Coronary artery (tissue), 2 donors: ENCODE measurements around the gene USP20.
"Not testable (repeated sequence)": the region's sequence is repeated elsewhere in the genome, so short reads cannot be mapped to it uniquely, and the experiment has no call there.

Experiments used
- DNase-seq: peaks from one replicate; pipeline ENCODE4 v3.0.0-alpha.2; 2017; ENCODE audit warnings: low spot score
- H3K27ac ChIP-seq, 2 donors: fragments of 200-600 bp; sonication (generic); one replicate each; pipeline ENCODE4 v1.5.1; 2016 to 2019
- H3K4me3 ChIP-seq: fragments of 200-600 bp; sonication (generic); 2 replicates; pipeline ENCODE4 v1.5.1; 2016; ENCODE audit warnings: mild to moderate bottlenecking, moderate library complexity
- TF ChIP-seq, protein P1 (sequence below): fragments of 200-600 bp; sonication (generic); IDR thresholded peaks from one replicate; pipeline ENCODE4 v1.5.1; 2019; ENCODE audit warnings: antibody characterized with exemption

The USP20 gene

DNA sequence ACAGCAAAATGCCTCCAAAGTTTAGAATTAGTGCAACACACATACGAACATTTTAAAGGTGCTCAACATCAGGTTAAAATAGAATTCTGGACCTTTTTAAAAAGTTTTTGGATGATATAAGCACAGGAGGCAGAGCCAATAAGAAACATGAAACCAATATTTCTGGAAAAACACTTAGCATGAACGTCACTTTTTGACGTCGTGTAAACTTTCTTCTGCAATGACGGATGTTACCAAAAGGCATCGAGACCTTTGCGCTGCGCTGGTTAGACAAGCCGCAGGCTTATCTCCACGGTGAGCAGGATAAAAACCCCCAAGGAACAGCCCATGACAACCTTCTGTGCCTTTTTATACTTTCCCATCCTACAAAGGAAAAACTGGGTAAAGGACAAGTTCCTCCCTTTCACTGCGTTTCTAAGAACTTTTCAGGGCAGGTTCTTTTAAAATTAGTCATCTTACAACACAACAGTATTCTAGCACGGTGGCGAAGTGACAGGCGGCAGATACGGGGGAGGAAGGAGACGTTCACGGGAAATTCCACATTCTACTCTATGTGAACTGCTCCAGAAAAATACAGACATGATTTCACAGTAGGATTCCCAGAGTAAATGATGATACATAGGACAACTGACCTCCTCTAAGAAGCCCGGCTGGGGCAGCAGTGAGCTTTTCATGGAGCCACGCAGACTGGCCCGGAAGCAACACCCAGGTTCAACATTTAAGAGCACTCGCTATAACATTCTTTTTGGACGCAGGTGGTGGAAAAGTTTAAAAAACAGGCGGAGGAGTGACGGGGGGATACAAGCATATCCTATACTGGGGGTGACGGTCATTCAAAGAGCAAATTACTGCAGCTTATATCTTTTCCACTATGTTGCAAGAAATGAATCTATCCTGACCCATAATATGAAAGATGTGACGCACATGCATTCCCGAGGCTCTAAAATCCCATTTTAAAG is 52.4 kb downstream of the USP20 start:
- no peak for DNase-seq
- Histone ChIP-seq H3K4me3 (peak overlapping the region; percentile 35), H3K27ac (peak overlapping the region in 1 of 2 donors; percentile 69)
- TF ChIP-seq, protein P1, sequence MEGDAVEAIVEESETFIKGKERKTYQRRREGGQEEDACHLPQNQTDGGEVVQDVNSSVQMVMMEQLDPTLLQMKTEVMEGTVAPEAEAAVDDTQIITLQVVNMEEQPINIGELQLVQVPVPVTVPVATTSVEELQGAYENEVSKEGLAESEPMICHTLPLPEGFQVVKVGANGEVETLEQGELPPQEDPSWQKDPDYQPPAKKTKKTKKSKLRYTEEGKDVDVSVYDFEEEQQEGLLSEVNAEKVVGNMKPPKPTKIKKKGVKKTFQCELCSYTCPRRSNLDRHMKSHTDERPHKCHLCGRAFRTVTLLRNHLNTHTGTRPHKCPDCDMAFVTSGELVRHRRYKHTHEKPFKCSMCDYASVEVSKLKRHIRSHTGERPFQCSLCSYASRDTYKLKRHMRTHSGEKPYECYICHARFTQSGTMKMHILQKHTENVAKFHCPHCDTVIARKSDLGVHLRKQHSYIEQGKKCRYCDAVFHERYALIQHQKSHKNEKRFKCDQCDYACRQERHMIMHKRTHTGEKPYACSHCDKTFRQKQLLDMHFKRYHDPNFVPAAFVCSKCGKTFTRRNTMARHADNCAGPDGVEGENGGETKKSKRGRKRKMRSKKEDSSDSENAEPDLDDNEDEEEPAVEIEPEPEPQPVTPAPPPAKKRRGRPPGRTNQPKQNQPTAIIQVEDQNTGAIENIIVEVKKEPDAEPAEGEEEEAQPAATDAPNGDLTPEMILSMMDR, result no peak

DNA sequence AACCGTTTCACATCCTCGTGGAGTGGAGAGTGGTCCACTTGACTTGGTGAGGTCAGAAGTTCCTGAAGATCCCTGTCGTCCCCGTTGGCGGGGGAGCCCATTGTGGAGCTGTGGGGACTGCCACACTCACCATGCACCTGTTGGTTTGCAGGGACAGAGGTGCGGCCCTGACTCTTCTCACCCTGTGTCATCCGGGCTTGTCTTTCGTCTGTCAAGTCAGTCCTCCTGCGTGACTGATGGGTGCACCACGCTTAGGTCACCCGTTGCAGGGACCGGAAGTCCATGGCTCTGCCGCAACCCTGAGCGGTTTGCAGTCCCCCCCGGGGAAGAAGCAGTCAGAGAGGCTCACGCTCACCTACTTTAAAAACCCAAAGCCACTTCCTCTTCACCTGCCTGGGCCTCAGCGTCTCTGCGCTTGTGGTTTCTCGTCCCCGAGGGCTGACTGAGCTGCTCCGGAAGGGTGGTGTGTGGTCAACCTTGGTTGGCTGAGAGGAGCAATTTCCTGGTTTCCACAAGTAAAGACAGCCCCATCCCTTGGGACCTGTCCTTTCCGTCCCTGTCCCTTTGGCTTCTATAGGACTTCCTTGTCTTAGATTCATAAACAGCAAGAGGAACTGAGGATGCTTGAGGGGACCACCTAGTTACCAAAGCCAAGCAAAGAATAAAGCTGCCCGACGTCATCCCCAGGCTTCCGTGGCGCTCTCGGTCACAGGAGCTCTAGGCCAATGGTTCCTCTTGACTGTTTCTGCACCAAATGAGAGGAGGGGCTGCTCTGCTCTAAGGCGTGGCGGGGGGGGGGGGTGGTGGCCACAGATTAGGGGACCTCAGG is 53.2 kb downstream of the USP20 start:
- TF ChIP-seq, protein P1, result no peak
- Histone ChIP-seq H3K4me3 (peak overlapping the region; percentile 35), H3K27ac (peak overlapping the region in 1 of 2 donors; percentile 69)
- no peak for DNase-seq

DNA sequence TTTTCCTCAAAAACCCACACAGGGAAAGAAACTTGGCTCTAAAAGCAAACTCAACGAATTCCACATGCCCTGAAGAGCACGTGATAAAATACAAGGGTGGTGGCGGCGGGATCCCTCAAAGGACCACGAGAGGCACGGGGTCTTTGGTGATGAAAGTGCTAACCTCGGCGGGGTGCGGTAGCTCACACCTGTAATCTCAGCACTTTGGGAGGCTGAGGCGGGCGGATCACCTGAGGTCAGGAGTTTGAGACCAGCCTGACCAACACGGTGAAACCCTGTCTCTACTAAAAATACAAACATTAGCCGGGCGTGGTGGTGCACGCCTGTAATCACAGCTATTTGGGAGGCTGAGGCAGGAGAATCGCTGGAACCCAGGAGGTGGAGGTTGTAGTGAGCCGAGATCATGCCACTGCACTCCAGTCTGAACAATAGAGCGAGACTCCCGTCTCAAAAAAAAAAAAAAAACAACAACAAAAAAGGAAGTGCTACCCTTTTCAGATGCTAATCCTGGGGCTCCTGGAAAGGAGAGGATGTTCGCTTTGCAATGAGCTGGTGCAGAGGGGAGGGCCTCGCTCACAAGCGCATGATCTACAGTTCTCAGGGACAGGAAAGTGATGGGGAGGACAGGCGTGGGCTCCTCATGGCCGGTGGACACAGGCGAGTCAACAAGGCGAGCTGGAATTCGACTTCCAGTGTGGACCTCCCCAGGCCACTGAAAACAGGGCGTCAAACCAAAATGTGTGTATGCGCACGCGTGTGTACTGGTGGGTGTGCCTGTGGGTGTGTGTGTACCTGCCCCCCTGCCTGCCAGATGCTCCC is 54.1 kb downstream of the USP20 start:
- H3K27ac ChIP-seq, result peak overlapping the region in 1 of 2 donors; percentile 66
- TF ChIP-seq, protein P1, result no peak
- no peak for DNase-seq
- no peak overlapping the region for H3K4me3 ChIP-seq

DNA sequence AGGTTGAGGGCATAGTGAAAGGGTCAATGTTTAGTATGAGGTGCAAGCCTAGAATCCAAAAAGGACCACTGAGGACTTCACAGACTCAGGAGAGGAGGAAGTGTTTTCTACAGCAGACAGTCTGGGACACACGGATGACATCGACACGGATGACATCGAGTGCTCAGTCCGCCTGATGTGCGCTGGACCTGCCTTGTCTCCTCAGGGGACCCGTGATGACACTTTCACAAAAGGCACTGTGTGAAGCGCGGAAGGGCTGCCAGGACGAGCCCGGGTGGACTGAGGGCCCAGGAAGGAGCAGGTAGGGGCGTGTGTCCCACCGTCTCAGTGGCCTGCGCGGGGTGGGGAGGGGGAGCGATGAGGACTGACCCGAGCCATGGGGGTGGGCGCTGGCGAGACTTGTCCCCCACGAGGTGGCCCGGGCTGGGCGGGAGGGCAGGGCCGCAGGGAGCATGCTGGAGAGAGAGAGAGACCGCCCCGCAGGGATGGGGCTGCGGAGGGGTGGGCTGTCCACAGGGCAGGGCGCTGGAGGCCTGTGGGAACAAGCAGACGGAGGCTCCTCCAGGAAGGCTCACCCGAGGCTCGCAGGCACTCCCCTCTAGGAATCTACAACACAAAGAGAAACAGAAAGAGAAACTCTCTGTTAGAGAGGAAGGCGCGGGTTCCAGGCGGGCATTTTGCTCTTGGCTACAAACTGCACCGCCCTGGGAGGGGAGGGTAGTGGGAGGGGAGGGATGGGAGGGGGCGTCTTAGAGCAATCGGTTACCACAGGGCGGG is 54.9 kb downstream of the USP20 start:
- DNase-seq, result no peak
- TF ChIP-seq, protein P1, result no peak

DNA sequence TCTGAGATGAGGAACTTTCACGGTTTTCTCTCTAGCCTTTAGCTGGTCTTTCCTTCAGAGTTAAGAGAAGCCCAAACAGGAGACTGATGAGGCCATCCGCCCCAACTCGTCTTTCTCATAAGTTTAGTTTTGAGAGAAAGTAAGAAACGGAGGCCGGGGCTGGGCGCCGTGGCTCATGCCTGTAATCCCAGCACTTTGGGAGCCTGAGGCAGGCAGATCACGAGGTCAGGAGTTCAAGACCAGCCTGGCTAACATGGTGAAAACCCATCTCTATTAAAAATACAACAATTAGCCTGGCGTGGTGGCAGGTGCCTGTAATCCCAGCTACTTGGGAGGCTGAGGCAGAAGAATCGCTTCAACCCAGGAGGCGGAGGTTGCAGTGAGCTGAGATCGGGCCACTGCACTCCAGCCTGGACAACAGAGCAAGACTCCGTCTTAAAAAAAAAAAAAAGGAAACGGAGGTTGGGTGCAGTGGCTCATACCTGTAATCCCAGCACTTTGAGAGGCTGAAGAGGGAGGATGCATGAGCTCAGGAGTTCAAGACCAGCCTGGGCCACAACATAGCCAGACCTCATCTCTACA is 55.6 kb downstream of the USP20 start:
- H3K4me3 ChIP-seq, DNase-seq: not testable (repeated sequence)
- peak overlapping the region in 1 of 2 donors; percentile 66 for H3K27ac ChIP-seq

More for the DNA sequence above, 54.9 kb downstream of the USP20 start:
- Histone ChIP-seq H3K4me3 (no peak overlapping the region), H3K27ac (peak overlapping the region in 1 of 2 donors; percentile 66)

DNA sequence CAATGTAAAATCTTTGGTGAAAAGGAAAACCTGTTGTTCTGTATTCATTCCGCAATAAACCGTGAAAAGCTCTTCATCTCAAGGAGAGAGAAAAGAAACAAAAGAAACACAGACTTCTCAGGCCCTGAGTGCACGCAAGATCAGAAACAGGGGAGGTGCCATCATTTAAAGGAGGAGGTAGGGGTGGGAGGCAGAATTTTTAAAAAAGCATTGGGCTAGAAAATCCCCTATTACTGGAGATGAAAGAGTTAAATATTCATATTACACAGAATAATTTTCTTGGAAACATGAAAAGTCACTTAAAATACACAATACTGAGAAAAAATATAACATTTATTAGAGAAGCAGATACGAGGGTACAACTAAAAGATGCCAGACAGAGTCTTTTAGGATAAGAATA is 56.3 kb downstream of the USP20 start:
- Histone ChIP-seq H3K27ac (peak overlapping the region; percentile 27 to 69), H3K4me3 (no peak overlapping the region)
- TF ChIP-seq, protein P1, result no peak

More for the DNA sequence above, 56.3 kb downstream of the USP20 start:
- DNase-seq, result no peak
